ENCODE measurements around the gene LEFTY1. TPM values are rescaled to one million over a fixed set of nuclear protein-coding genes. Genes with fewer than 3 reads are reported as not detected.

LEFTY1 gene
- total and polyA plus RNA-seq, 2 of the 4 experiments (the other 2 are of a cell fraction), result not detected

GRCh38 chr1:225847610-225848009 lies 41.3 kb downstream of the LEFTY1 start:
- Histone ChIP-seq H3K9me1 (ENCODE audit: insufficient read depth, low read length) (peaks cover 8% of the 10 kb centered on the region), H3K36me3 (ENCODE audit: control insufficient read depth, insufficient read depth, low read length) (peaks cover 36% of the 10 kb centered on the region), H3K4me2 (ENCODE audit: low read depth, low read length) (no peak overlapping the region), H3K9me3 (ENCODE audit: control insufficient read depth, insufficient read depth, low read length) (no peaks in the 10 kb centered on the region), H3K14ac (replicated peaks; ENCODE audit: low read depth, low read length) (no peak overlapping the region), H4K91ac (ENCODE audit: insufficient read depth, low read depth, low read length) (no peak overlapping the region), H3K4me1 (ENCODE audit: control insufficient read depth, insufficient read depth, low read length) (peaks cover 3% of the 10 kb centered on the region; the same call in 1 of the 2 replicates), H3K4ac (ENCODE audit: low read depth, low read length) (no peak overlapping the region), H3K18ac (ENCODE audit: low read depth, low read length) (no peak overlapping the region), H3K27ac (ENCODE audit: insufficient read depth, low read length) (no peak overlapping the region), H4K5ac (ENCODE audit: low read depth, low read length) (no peak overlapping the region), H2AK5ac (ENCODE audit: low read depth, low read length) (no peak overlapping the region), H3K79me1 (ENCODE audit: low read depth in 1 of 2, low read length in 2 of 2) (no peaks in the 10 kb centered on the region), H3K4me3 (ENCODE audit: insufficient read depth, low read depth, low read length) (no peak overlapping the region), H3K27me3 (ENCODE audit: control insufficient read depth, insufficient read depth, low read length) (no peaks in the 10 kb centered on the region), H3K9ac (ENCODE audit: low read depth, low read length) (no peak overlapping the region), H3K23ac (ENCODE audit: low read depth, low read length) (no peak overlapping the region), H2BK15ac (ENCODE audit: low read depth, low read length) (no peak overlapping the region), H2BK120ac (ENCODE audit: low read depth, low read length) (no peak overlapping the region), H2BK20ac (ENCODE audit: low read depth, low read length) (no peak overlapping the region), H3K56ac (ENCODE audit: extremely low read depth, insufficient read depth, low read length) (no peak overlapping the region), H4K8ac (ENCODE audit: low read depth in 2 of 2, low read length in 2 of 2) (no peak overlapping the region), H2AK9ac (replicated peaks; ENCODE audit: low read depth, low read length, poor library complexity) (no peak overlapping the region), H2BK5ac (ENCODE audit: low read depth, low read length, poor library complexity, severe bottlenecking) (no peak overlapping the region), H2AFZ (replicated peaks; ENCODE audit: low read length, poor library complexity) (no peak overlapping the region), H4K20me1 (ENCODE audit: insufficient read depth, low read length) (no peaks in the 10 kb centered on the region)
- intact Hi-C loops (cut with micrococcal nuclease), result loop anchor here (5.0 to 10.0 kb wide), 2 partner anchors 70 to 127 kb away; partner anchors contain the start of gene SRP9
- TF ChIP-seq RFX5 (IDR thresholded peaks at IDR 0.05; ENCODE audit: low read depth, low read length) (no peak), CTCF (conservative IDR thresholded peaks at IDR 0.05; ENCODE audit: low read depth, low read length) (no peak), CEBPB (IDR thresholded peaks at IDR 0.05; ENCODE audit: low read depth, low read length) (no peak), CHD1 (IDR thresholded peaks at IDR 0.05; ENCODE audit: low read depth, low read length) (no peak)
- ChIA-PET CTCF (no interaction called here), POLR2A (ENCODE audit: unreplicated experiment) (no interaction called here)
- no TSS peak for BruUV-seq (replicated peaks)
- DNase-seq (no peak), ATAC-seq (ENCODE audit: low read depth) (no peak)
- dilution Hi-C loops (cut with HindIII; ENCODE audit: low sequenced_read_pairs, unreplicated experiment), result no loop called here
- in situ Hi-C loops (cut with MboI; ENCODE audit: low sequenced_read_pairs), result loop anchor here (10.0 kb wide), 1 partner anchor 373 kb away; no protein-coding TSS in a partner anchor
- 40% methylated on average over 1 of the region's 4 CpGs; no CpG with 5 or more reads in 1 of the 2 experiments for WGBS, 2 experiments (ENCODE audit: extremely low coverage in 2 of 2, insufficient read length in 1 of 2)
